NCI-H748 (cell line): ENCODE results near the gene DYNLL1.
A peak's percentile ranks its signal among the peaks of the same experiment; 100 is the strongest.

Source experiments
- DNase-seq: peaks from one replicate; lab custom pipeline; 2025; ENCODE audit not compliant: unreplicated experiment; lab: John Stamatoyannopoulos, UW

DYNLL1 gene

GRCh38 chr12:120546050-120546386, 50.1 kb downstream of the DYNLL1 start:
- DNase-seq: peak; percentile 84
